ENCODE data around the gene HOXB6. TPM values are rescaled to one million over a fixed set of nuclear protein-coding genes. Genes with fewer than 3 reads are reported as not detected.

The HOXB6 gene
- total and polyA plus RNA-seq, 5 donors from 2014 or later = not detected

DNA sequence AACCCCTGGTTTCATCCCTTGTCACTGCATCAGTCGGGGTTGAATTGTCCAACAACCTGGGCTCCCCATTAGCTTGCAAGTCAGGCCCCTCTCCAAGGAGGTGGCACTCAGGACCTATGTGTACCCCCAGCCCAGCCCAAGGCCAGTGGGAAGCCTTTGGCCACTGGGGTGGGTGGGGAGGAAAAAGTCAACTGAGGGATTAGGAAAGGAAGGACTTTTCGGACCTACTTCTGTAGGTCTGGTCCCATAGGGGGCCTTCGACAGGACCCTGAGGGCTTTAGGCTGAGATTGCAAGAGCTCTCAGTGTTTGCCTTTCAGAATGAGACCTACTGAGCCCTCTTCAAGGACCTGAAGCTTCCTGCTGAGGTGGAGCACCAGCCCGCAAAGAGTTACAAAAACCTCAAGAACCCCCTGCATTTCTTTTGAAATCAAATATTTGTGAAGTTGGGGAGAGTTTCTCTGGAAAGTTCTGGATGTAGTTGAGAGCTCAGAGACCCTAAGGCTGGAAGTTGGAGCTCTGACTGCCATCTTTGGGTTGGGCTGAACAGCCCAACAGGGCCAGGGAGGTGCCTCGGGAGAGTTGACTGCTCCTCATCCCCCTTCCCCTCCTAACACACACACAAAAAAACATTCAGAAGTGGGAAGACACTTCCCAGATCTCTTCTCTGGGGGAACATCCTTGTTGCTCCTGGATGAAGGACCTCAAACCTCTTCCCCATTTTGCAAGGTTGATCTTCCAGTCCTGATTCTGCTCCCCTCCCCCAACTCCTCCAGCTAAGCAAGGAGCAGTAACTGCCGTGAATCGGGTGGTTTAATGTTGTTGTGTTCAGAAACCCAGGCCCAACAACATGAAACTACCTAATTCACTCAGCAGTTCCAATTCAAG, 27.1 kb upstream of the HOXB6 start:
- Histone ChIP-seq H3K27ac (ENCODE audit: insufficient read depth, low read length, poor library complexity, severe bottlenecking) (no peak overlapping the region), H3K4me3 (ENCODE audit: low read depth, low read length) (no peak overlapping the region), H3K36me3 (ENCODE audit: control insufficient read depth, insufficient read depth, low read length) (no peaks in the 10 kb centered on the region), H3K4me1 (ENCODE audit: control insufficient read depth, insufficient read depth, low read length, poor library complexity, severe bottlenecking) (peaks cover 17% of the 10 kb centered on the region), H3K27me3 (ENCODE audit: control insufficient read depth, insufficient read depth, low read length) (peaks cover 65% of the 10 kb centered on the region), H3K9me3 (ENCODE audit: control insufficient read depth in 2 of 2, low read length in 2 of 2) (no peaks in the 10 kb centered on the region)
- Mint-ChIP-seq H3K27me3 (peaks cover 97% of the 10 kb centered on the region), H3K36me3 (peaks cover 5% of the 10 kb centered on the region), H3K9me3 (peaks cover 0 to 2% (median 0%) of the 10 kb centered on the region in 7 donors), H3K27ac (no peak overlapping the region), H3K4me3 (peak overlapping the region in 1 of 4 donors; percentile 67), H3K4me1 (peaks cover 4 to 21% (median 11%) of the 10 kb centered on the region in 4 donors)
- ATAC-seq (ENCODE audit: low read depth in 2 of 2) (no peak), DNase-seq (no peak)

DNA sequence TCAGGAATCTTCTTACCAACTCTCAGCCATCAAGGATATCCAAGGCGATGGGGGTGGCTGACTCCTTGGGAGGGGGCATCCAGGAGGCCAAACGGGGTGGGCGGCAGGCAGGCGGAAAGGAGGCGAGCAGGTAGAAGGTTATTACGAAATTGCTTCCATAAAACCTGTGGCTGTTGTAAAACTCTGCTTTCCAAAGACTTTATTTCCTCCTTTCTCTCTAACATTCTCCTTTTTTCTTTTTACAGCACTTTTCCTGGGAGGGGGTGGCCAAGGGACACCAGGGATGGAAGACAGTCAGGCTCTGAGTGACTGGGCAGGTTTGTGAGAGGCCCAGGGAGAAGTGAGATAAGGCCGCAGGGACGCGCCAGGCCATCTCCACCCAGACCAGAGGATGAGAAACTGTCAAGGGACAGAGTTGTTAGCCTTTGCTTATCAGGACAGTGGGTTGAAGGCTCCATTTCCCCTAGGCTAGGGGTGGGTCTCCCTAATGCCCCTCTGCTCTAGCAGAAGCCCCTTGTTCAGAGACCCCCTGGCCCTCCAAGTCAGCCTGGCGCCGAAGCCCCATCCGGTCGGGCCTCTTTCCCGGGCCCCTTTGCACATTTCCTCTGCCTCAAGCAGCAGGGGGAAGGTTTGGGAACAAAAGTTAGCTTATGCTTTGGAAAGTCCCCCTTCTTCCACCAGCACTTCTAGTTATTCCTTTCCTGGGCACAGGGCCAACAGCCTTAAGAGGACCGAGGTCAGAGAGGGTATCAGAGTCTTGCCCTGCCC, 26.3 kb upstream of the HOXB6 start:
- peaks cover 64% of the 10 kb centered on the region for H3K27me3 ChIP-seq (ENCODE audit: control insufficient read depth, insufficient read depth, low read length)
- H3K4me3 Mint-ChIP-seq = peak overlapping the region in 1 of 4 donors; percentile 19
- H3K4me3 ChIP-seq (ENCODE audit: low read depth, low read length) = no peak overlapping the region
- no peaks in the 10 kb centered on the region for H3K9me3 ChIP-seq (ENCODE audit: control insufficient read depth in 2 of 2, low read length in 2 of 2)
- DNase-seq (no peak), ATAC-seq (ENCODE audit: low read depth in 2 of 2) (no peak)
- H3K27ac Mint-ChIP-seq = no peak overlapping the region
- H3K27me3 Mint-ChIP-seq = peaks cover 97% of the 10 kb centered on the region
- peaks cover 4 to 22% (median 13%) of the 10 kb centered on the region in 4 donors for H3K4me1 Mint-ChIP-seq
- H3K27ac ChIP-seq (ENCODE audit: insufficient read depth, low read length, poor library complexity, severe bottlenecking) = no peak overlapping the region
- H3K36me3 Mint-ChIP-seq = peaks cover 5% of the 10 kb centered on the region
- H3K4me1 ChIP-seq (ENCODE audit: control insufficient read depth, insufficient read depth, low read length, poor library complexity, severe bottlenecking) = peaks cover 16% of the 10 kb centered on the region
- H3K9me3 Mint-ChIP-seq = peaks cover 0 to 2% (median 0%) of the 10 kb centered on the region in 7 donors
- H3K36me3 ChIP-seq (ENCODE audit: control insufficient read depth, insufficient read depth, low read length) = no peaks in the 10 kb centered on the region

DNA sequence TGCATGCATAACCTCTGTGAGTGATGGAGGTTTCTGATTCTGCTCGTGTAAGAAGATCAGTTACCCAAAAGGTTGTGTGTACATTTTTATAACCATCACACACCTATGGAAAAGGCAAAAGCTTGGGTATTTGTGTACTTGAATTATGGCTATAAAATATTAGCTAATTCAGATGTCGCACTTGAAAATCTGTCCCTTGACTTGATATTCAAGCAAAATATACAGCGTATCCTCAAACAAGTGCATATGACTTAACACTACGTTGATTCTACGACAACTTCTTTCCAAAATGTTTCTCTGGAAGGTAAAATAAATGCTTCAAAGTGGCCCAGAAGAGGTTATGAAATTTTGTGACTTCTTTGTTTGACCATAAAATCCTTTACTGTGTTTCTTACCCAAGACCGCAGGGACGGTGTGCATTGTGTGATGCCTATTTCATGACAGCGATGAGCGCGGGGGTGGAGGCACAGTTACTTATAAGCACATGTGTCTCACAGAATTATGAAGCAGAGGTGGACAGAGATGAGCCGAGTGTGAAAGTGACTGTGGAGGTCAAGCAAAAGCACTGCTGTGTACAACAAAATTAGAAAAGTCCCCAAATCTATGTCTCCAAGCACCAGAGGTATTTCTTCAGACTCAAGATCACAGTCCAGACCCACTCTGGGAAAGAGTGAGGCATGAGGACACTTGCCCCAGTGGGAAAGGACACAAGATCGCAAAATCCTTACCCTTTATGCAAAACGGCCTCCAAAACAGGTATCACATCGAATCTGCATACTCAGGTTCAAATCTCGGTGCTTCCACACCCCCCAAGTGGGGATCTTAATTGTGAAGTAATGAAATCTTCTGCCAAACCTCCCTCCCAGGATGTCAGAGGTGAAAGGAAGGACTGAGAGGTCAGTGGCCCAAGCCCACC, 25.5 kb upstream of the HOXB6 start:
- DNase-seq (no peak), ATAC-seq (ENCODE audit: low read depth in 2 of 2) (no peak)
- H3K9me3 Mint-ChIP-seq = peaks cover 0 to 2% (median 0%) of the 10 kb centered on the region in 7 donors
- H3K4me3 ChIP-seq (ENCODE audit: low read depth, low read length) = no peak overlapping the region
- no peak overlapping the region for H3K4me3 Mint-ChIP-seq
- H3K9me3 ChIP-seq (ENCODE audit: control insufficient read depth in 2 of 2, low read length in 2 of 2) = no peaks in the 10 kb centered on the region
- peaks cover 58% of the 10 kb centered on the region for H3K27me3 ChIP-seq (ENCODE audit: control insufficient read depth, insufficient read depth, low read length)
- peaks cover 90% of the 10 kb centered on the region for H3K27me3 Mint-ChIP-seq
- H3K4me1 ChIP-seq (ENCODE audit: control insufficient read depth, insufficient read depth, low read length, poor library complexity, severe bottlenecking) = peaks cover 25% of the 10 kb centered on the region
- peaks cover 4 to 28% (median 12%) of the 10 kb centered on the region in 4 donors for H3K4me1 Mint-ChIP-seq
- H3K36me3 Mint-ChIP-seq = peaks cover 5% of the 10 kb centered on the region
- H3K27ac Mint-ChIP-seq = no peak overlapping the region
- no peak overlapping the region for H3K27ac ChIP-seq (ENCODE audit: insufficient read depth, low read length, poor library complexity, severe bottlenecking)
- H3K36me3 ChIP-seq (ENCODE audit: control insufficient read depth, insufficient read depth, low read length) = no peaks in the 10 kb centered on the region

GRCh38 chr17:48629411-48629759, 24.6 kb upstream of the HOXB6 start:
- Mint-ChIP-seq H3K27me3 (peaks cover 85% of the 10 kb centered on the region), H3K4me3 (no peak overlapping the region), H3K36me3 (peaks cover 5% of the 10 kb centered on the region), H3K27ac (no peak overlapping the region), H3K9me3 (peaks cover 0 to 2% (median 0%) of the 10 kb centered on the region in 7 donors), H3K4me1 (peaks cover 4 to 30% (median 13%) of the 10 kb centered on the region in 4 donors)
- Histone ChIP-seq H3K27me3 (ENCODE audit: control insufficient read depth, insufficient read depth, low read length) (peaks cover 52% of the 10 kb centered on the region), H3K9me3 (ENCODE audit: control insufficient read depth in 2 of 2, low read length in 2 of 2) (no peaks in the 10 kb centered on the region), H3K36me3 (ENCODE audit: control insufficient read depth, insufficient read depth, low read length) (no peaks in the 10 kb centered on the region), H3K4me1 (ENCODE audit: control insufficient read depth, insufficient read depth, low read length, poor library complexity, severe bottlenecking) (peaks cover 34% of the 10 kb centered on the region), H3K4me3 (ENCODE audit: low read depth, low read length) (no peak overlapping the region), H3K27ac (ENCODE audit: insufficient read depth, low read length, poor library complexity, severe bottlenecking) (no peak overlapping the region)
- no peak for ATAC-seq (ENCODE audit: low read depth in 2 of 2)
- no peak for DNase-seq

DNA sequence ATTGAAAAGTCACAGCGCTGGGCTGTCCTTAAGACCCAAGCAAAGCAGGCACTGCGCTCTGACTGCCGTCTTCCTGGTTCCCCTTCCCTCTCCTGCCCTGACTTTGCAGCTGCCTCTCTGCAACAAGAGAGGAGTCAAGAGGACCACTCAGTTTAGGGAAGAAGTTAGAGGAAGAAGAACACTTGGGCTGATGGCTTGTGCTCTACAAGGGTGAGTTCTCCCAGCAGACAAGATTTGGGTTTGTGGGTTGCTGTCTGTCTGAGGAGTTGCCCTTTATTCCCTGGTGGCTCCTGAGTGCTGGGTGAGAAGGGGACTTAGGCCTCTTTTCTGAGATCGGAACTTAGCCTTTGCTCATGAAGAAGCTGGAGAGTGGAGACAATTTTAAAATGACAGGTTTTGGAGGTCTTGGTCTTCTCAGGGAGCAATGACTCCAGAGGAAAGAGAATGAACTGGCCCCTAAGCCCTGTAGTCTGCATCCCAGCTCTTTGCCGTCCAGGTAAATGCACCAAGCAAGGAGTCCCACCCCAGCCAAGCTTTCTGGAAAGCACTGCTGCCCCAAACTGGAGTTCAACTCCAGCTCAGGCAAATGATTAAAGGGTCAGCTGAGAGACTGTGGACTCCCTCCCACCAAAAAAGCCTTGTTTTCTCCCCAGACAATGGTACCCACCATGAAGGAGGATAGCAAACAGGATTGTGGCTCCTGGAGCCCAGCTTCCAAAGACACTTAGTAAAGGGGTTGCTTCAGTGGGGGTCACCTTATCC, 24.0 kb upstream of the HOXB6 start:
- H3K27me3 Mint-ChIP-seq = peaks cover 85% of the 10 kb centered on the region
- Histone ChIP-seq H3K4me3 (ENCODE audit: low read depth, low read length) (no peak overlapping the region), H3K36me3 (ENCODE audit: control insufficient read depth, insufficient read depth, low read length) (no peaks in the 10 kb centered on the region), H3K27me3 (ENCODE audit: control insufficient read depth, insufficient read depth, low read length) (peaks cover 52% of the 10 kb centered on the region), H3K4me1 (ENCODE audit: control insufficient read depth, insufficient read depth, low read length, poor library complexity, severe bottlenecking) (peaks cover 33% of the 10 kb centered on the region), H3K27ac (ENCODE audit: insufficient read depth, low read length, poor library complexity, severe bottlenecking) (no peak overlapping the region), H3K9me3 (ENCODE audit: control insufficient read depth in 2 of 2, low read length in 2 of 2) (no peaks in the 10 kb centered on the region)
- peaks cover 4 to 29% (median 13%) of the 10 kb centered on the region in 4 donors for H3K4me1 Mint-ChIP-seq
- peaks cover 0 to 2% (median 0%) of the 10 kb centered on the region in 7 donors for H3K9me3 Mint-ChIP-seq
- H3K4me3 Mint-ChIP-seq = peak overlapping the region in 1 of 4 donors; percentile 84
- ATAC-seq (ENCODE audit: low read depth in 2 of 2) (no peak), DNase-seq (no peak)
- H3K36me3 Mint-ChIP-seq = peaks cover 5% of the 10 kb centered on the region
- H3K27ac Mint-ChIP-seq = peak overlapping the region in 1 of 3 donors; percentile 77

DNA sequence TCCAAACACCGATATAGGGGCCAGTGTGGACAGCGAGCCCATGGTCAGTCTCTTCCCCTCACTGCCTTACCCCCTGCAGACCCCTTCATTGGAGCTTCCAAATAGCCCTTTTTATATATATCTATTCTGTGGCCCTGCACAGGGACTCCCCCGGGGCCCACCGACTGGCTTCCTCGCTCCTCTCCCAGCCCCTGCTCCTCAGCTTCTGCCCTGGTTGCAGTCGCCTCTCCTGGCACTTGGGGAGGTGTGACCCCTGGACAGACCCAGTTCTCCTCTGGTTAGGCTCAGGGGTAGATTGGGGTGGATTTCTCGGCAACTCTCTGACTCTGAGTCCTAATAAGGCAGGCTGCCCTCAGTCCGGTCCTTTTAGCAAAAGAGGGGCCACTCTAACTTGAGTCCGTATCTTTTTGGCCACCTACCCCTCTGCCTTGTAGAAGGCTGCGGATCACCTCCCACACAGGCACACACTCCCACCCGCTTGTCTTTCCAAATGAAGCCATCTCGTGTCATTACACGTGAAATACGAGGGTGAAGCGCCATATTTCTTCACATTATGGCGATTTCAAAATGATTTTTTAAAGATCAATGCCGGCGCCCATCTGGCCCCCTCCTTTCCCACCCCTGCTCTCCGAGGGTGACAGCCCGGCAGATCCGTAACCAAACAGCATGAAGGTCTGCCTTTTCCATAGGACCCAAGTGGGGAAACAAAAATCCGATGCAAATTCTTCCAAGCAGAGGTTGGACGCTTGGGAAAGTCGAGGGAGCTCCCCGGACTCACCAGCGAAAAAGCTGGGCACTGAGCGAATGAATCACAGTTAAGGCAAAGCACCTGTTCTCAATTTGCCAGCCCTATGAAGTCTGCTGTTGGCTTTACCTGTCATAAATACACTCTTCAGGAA, 23.1 kb upstream of the HOXB6 start:
- no peaks in the 10 kb centered on the region for H3K9me3 ChIP-seq (ENCODE audit: control insufficient read depth in 2 of 2, low read length in 2 of 2)
- no peak for DNase-seq
- H3K27ac ChIP-seq (ENCODE audit: insufficient read depth, low read length, poor library complexity, severe bottlenecking) = no peak overlapping the region
- Mint-ChIP-seq H3K4me1 (peaks cover 3 to 26% (median 12%) of the 10 kb centered on the region in 4 donors), H3K36me3 (peaks cover 5% of the 10 kb centered on the region), H3K27ac (no peak overlapping the region), H3K27me3 (peaks cover 87% of the 10 kb centered on the region), H3K9me3 (peaks cover 0 to 2% (median 0%) of the 10 kb centered on the region in 7 donors), H3K4me3 (peak overlapping the region in 1 of 4 donors; percentile 84)
- ATAC-seq (ENCODE audit: low read depth in 2 of 2) = no peak
- peaks cover 54% of the 10 kb centered on the region for H3K27me3 ChIP-seq (ENCODE audit: control insufficient read depth, insufficient read depth, low read length)
- no peaks in the 10 kb centered on the region for H3K36me3 ChIP-seq (ENCODE audit: control insufficient read depth, insufficient read depth, low read length)
- H3K4me1 ChIP-seq (ENCODE audit: control insufficient read depth, insufficient read depth, low read length, poor library complexity, severe bottlenecking) = peaks cover 27% of the 10 kb centered on the region
- H3K4me3 ChIP-seq (ENCODE audit: low read depth, low read length) = no peak overlapping the region

Data from CD4-positive, CD25-positive, alpha-beta regulatory T cell (primary cell).